Lung (tissue), 12 donors: ENCODE data around the gene SCPEP1. TPM values are rescaled to one million over a fixed set of nuclear protein-coding genes. Genes with fewer than 3 reads are reported as not detected.

ENCODE experiments used
- ATAC-seq: fragments of 200-7000 bp; cut with Tn5 transposase; one replicate; pipeline ENCODE4 v1.9.1; 2020; ENCODE audit warnings: moderate number of reproducible peaks; ENCODE audit not compliant: insufficient read depth, low FRiP score
- DNase-seq, 3 donors: peaks; one replicate each; pipeline ENCODE4 v3.0.0-alpha.2; 2013 to 2017
- H3K27ac ChIP-seq, 2 donors: one replicate each; pipeline ENCODE4 v1.5.1; 2013; ENCODE audit warnings: mild to moderate bottlenecking in 2 of 2, moderate library complexity in 2 of 2, control low read depth in 1 of 2, inconsistent platforms in 1 of 2, low read depth in 1 of 2, low read length in 1 of 2
- H3K27me3 ChIP-seq, 3 donors: one replicate each; pipeline ENCODE4 v1.5.1; 2013; ENCODE audit warnings: low read length in 2 of 3; ENCODE audit not compliant: control insufficient read depth in 3 of 3, insufficient read depth in 3 of 3
- H3K36me3 ChIP-seq, 4 donors: one replicate each; pipeline ENCODE4 v1.5.1; 2013; ENCODE audit warnings: low read length in 4 of 4, mild to moderate bottlenecking in 1 of 4, moderate library complexity in 1 of 4; ENCODE audit not compliant: control insufficient read depth in 4 of 4, insufficient read depth in 4 of 4
- H3K4me1 ChIP-seq, 5 donors: one replicate each; pipeline ENCODE4 v1.5.1; 2013; ENCODE audit warnings: low read length in 5 of 5, mild to moderate bottlenecking in 2 of 5, moderate library complexity in 1 of 5; ENCODE audit not compliant: control insufficient read depth in 5 of 5, insufficient read depth in 5 of 5
- H3K4me3 ChIP-seq: one replicate; pipeline ENCODE4 v1.5.1; 2013; ENCODE audit warnings: mild to moderate bottlenecking, control low read depth, moderate library complexity
- H3K9ac ChIP-seq, 2 donors: one replicate each; pipeline ENCODE4 v1.5.1; 2013; ENCODE audit warnings: low read length in 2 of 2, control low read depth in 1 of 2; ENCODE audit not compliant: insufficient read depth in 1 of 2
- H3K9me3 ChIP-seq, 4 donors: one replicate each; pipeline ENCODE4 v1.5.1; 2013; ENCODE audit warnings: low read length in 3 of 4, mild to moderate bottlenecking in 1 of 4, moderate library complexity in 1 of 4; ENCODE audit not compliant: control insufficient read depth in 4 of 4, insufficient read depth in 3 of 4
- CTCF ChIP-seq: IDR thresholded peaks from 2 replicates; pipeline ENCODE4 v1.5.1; 2012; ENCODE audit warnings: mild to moderate bottlenecking; ENCODE audit errors: control extremely low read depth, extremely low read depth
- WGBS, 2 donors: extraction: QIAGEN DNeasy Blood & Tissue Kit; methylation state at CpG; one replicate each; pipeline ENCODE4 v1.1.7; 2013; 5-methylcytosine and 5-hydroxymethylcytosine counted together
- polyA plus RNA-seq, 2 donors: library from polyadenylated mRNA; stranded (reverse); fragments of 200-250 nt; gene quantifications; one replicate each; pipeline ENCODE4 v1.2.1, GENCODE V29; 2013
- total RNA-seq, 2 donors: library from RNA; depleted of rRNA in 1 of 2; stranded (reverse); fragments of >200 nt in 1 of 2; gene quantifications; one replicate each; pipeline ENCODE4 v1.2.1, GENCODE V29; 2014 to 2021
- donor health status: control.
- donor health status: control.
- donor health status: Bipolar disorder and iron deficiency.
- donor health status: healthy.
- donor health status: DM: yes; HTN: yes; CAD: no.

The SCPEP1 gene
- total and polyA plus RNA-seq, 4 donors, result 49.5 to 122 (median 91.2) TPM

GRCh38 chr17:56985371-56986162 is 7.6 kb downstream of the SCPEP1 start:
- no peaks in the 10 kb centered on the region for H3K27me3 ChIP-seq
- H3K4me3 ChIP-seq, result no peak overlapping the region
- H3K36me3 ChIP-seq, result peaks cover 0 to 26% (median 5%) of the 10 kb centered on the region in 4 donors
- peaks cover 0 to 2% (median 0%) of the 10 kb centered on the region in 5 donors for H3K4me1 ChIP-seq
- ATAC-seq (peak; percentile 45), DNase-seq (no peak)
- H3K9me3 ChIP-seq, result no peaks in the 10 kb centered on the region
- 35 to 73% methylated on average over 14 of the region's 14 CpGs for whole genome bisulfite sequencing, 2 donors
- TF ChIP-seq CTCF, result no peak
- no peak overlapping the region for H3K9ac ChIP-seq
- peak overlapping the region in 1 of 2 donors; percentile 32 for H3K27ac ChIP-seq

- WGBS, 2 donors, result 68 to 72% methylated on average over 11 of the region's 11 CpGs
- H3K36me3 ChIP-seq, result peaks cover 0 to 35% (median 8%) of the 10 kb centered on the region in 4 donors
- ATAC-seq, result no peak
Observed at GRCh38 chr17:56987283-56987834, 9.4 kb downstream of the SCPEP1 start.

GRCh38 chr17:56988901-56989572 is 11.1 kb downstream of the SCPEP1 start:
- no peaks in the 10 kb centered on the region for H3K9me3 ChIP-seq
- H3K27me3 ChIP-seq, result no peaks in the 10 kb centered on the region
- H3K36me3 ChIP-seq, result peaks cover 0 to 38% (median 10%) of the 10 kb centered on the region in 4 donors
- no peak for ATAC-seq
- TF ChIP-seq CTCF, result no peak
- whole genome bisulfite sequencing, 2 donors, result 95 to 97% methylated on average over 4 of the region's 4 CpGs
- H3K4me1 ChIP-seq, result peaks cover 0 to 2% (median 0%) of the 10 kb centered on the region in 5 donors
- H3K9ac ChIP-seq, result no peak overlapping the region
- DNase-seq, result no peak
- H3K4me3 ChIP-seq, result no peak overlapping the region
- no peak overlapping the region for H3K27ac ChIP-seq

More at GRCh38 chr17:56987283-56987834, 9.4 kb downstream of the SCPEP1 start:
- no peak for TF ChIP-seq CTCF
- DNase-seq, result no peak
- no peak overlapping the region for H3K4me3 ChIP-seq
- H3K9me3 ChIP-seq, result no peaks in the 10 kb centered on the region
- no peak overlapping the region for H3K9ac ChIP-seq
- no peaks in the 10 kb centered on the region for H3K27me3 ChIP-seq
- peaks cover 0 to 2% (median 0%) of the 10 kb centered on the region in 5 donors for H3K4me1 ChIP-seq
- H3K27ac ChIP-seq, result no peak overlapping the region
